SK-N-SH (cell line): ENCODE measurements around the gene ANAPC2. TPM values are rescaled to one million over a fixed set of nuclear protein-coding genes. Genes with fewer than 3 reads are reported as not detected.

ENCODE experiments used
- CTCF ChIA-PET: fragments of 300-600, 350-600 bp; formaldehyde crosslinking; extraction: SDS; loops from one replicate; lab custom pipeline; 2021; lab: Yijun Ruan, JAX
- POLR2A ChIA-PET: fragments of 350-600 bp; sonication (Branson Sonifier 250); formaldehyde crosslinking; extraction: SDS; loops from one replicate; lab custom pipeline; 2020; ENCODE audit warnings: antibody characterized with exemption, inconsistent platforms; lab: Yijun Ruan, JAX
- DNase-seq: peaks from one replicate; pipeline ENCODE4 v3.0.0; 2012
- H2AFZ ChIP-seq: fragments of 200-600 bp; sonication (generic); 2 replicates; pipeline ENCODE4 v1.8.1; 2016; ENCODE audit warnings: antibody characterized with exemption, mild to moderate bottlenecking, low read depth
- H3F3A ChIP-seq: fragments of 200-600 bp; sonication (generic); replicated peaks from 2 replicates; pipeline ENCODE3; 2016; ENCODE audit warnings: antibody characterized with exemption, mild to moderate bottlenecking; ENCODE audit not compliant: insufficient read depth
- H3K27ac ChIP-seq, 2 experiments: fragments of 200-500 bp in 1 of 2; fragments of 200-600 bp in 1 of 2; sonication (Bioruptor generic) in 1 of 2; sonication (generic), shearing (Covaris generic) in 1 of 2; 2 replicates each; pipeline versions ENCODE4 v1.5.1 to v1.6.1; 2014 to 2016; ENCODE audit warnings: low read depth in 2 of 2, inconsistent platforms in 1 of 2, low read length in 1 of 2, mild to moderate bottlenecking in 1 of 2, mixed read lengths in 1 of 2
- H3K27me3 ChIP-seq: fragments of 200-600 bp; sonication (generic), shearing (Covaris generic); 2 replicates; pipeline ENCODE4 v1.6.1; 2016; ENCODE audit warnings: mixed run types; ENCODE audit not compliant: insufficient read depth
- H3K36me3 ChIP-seq, 2 experiments: fragments of 200-500 bp in 1 of 2; fragments of 200-600 bp in 1 of 2; sonication (Bioruptor generic) in 1 of 2; sonication (generic) in 1 of 2; replicated peaks in 1 of 2; 2 replicates each; pipeline versions ENCODE3 to v1.5.1; 2014 to 2016; ENCODE audit warnings: low read length in 1 of 2, mild to moderate bottlenecking in 1 of 2; ENCODE audit not compliant: insufficient read depth in 2 of 2, control insufficient read depth in 1 of 2
- H3K4me1 ChIP-seq, 2 experiments: fragments of 200-500 bp in 1 of 2; fragments of 200-600 bp in 1 of 2; sonication (Bioruptor generic) in 1 of 2; sonication (generic), shearing (Covaris generic) in 1 of 2; 2 replicates each; pipeline versions ENCODE4 v1.5.1 to v1.6.1; 2014 to 2016; ENCODE audit warnings: low read depth in 1 of 2, low read length in 1 of 2, mixed run types in 1 of 2; ENCODE audit not compliant: insufficient read depth in 2 of 2, control insufficient read depth in 1 of 2
- H3K4me2 ChIP-seq: fragments of 200-600 bp; sonication (generic), shearing (Covaris generic); 2 replicates; pipeline ENCODE4 v1.6.1; 2017; ENCODE audit warnings: mixed run types
- H3K4me3 ChIP-seq, 2 experiments: fragments of 200-500 bp in 1 of 2; fragments of 200-600 bp in 1 of 2; sonication (Bioruptor generic) in 1 of 2; sonication (generic), shearing (Covaris generic) in 1 of 2; 2 replicates each; pipeline versions ENCODE4 v1.5.1 to v1.8.1; 2014 to 2016; ENCODE audit warnings: low read depth in 2 of 2, inconsistent platforms in 1 of 2, low read length in 1 of 2, mild to moderate bottlenecking in 1 of 2, mixed read lengths in 1 of 2, moderate library complexity in 1 of 2
- H3K79me2 ChIP-seq: fragments of 200-600 bp; sonication (generic); 2 replicates; pipeline ENCODE4 v1.8.1; 2017; ENCODE audit warnings: mild to moderate bottlenecking; ENCODE audit not compliant: insufficient read depth
- H3K9ac ChIP-seq: fragments of 200-600 bp; sonication (generic); 2 replicates; pipeline ENCODE4 v1.6.1; 2017; ENCODE audit warnings: mixed run types
- H3K9me2 ChIP-seq: fragments of 200-600 bp; sonication (generic); 2 replicates; pipeline ENCODE4 v1.6.1; 2017; ENCODE audit warnings: mixed run types
- H3K9me3 ChIP-seq: fragments of 200-600 bp; sonication (generic); 2 replicates; pipeline ENCODE4 v1.6.1; 2017; ENCODE audit warnings: mixed run types, mild to moderate bottlenecking, moderate library complexity
- H4K20me1 ChIP-seq: fragments of 200-600 bp; sonication (generic); 2 replicates; pipeline ENCODE4 v1.6.1; 2017; ENCODE audit warnings: mild to moderate bottlenecking, mixed run types; ENCODE audit not compliant: insufficient read depth
- EP300 ChIP-seq, 2 experiments: IDR thresholded peaks; 2 replicates each; pipeline versions ENCODE4 v1.4.0 to v1.6.1; 2012; ENCODE audit warnings: borderline replicate concordance in 1 of 2, low read depth in 1 of 2, low read length in 1 of 2
- FOSL2 ChIP-seq: IDR thresholded peaks from 2 replicates; pipeline ENCODE4 v1.4.0; 2012; ENCODE audit warnings: low read depth, mild to moderate bottlenecking, moderate library complexity, borderline replicate concordance
- GABPA ChIP-seq: IDR thresholded peaks from 2 replicates; pipeline ENCODE4 v1.4.0; 2012; ENCODE audit warnings: low read depth, mild to moderate bottlenecking
- IRF3 ChIP-seq: fragments of 150-350 bp; IDR thresholded peaks from 2 replicates; pipeline ENCODE4 v1.6.1; 2016; ENCODE audit warnings: mild to moderate bottlenecking, low read depth, low read length
- JUND ChIP-seq: IDR thresholded peaks from 2 replicates; pipeline ENCODE4 v1.4.0; 2012
- MAX ChIP-seq: IDR thresholded peaks from 2 replicates; pipeline ENCODE4 v1.4.0; 2012; ENCODE audit warnings: low read depth
- NFIC ChIP-seq: IDR thresholded peaks from 2 replicates; pipeline ENCODE4 v1.4.0; 2012; ENCODE audit warnings: borderline replicate concordance
- POLR2AphosphoS5 ChIP-seq: IDR thresholded peaks from 2 replicates; pipeline ENCODE4 v1.6.1; 2012; ENCODE audit warnings: low read depth, low read length
- RXRA ChIP-seq: IDR thresholded peaks from 2 replicates; pipeline ENCODE4 v1.4.0; 2012; ENCODE audit warnings: low read depth, mild to moderate bottlenecking, borderline replicate concordance
- SIN3A ChIP-seq: IDR thresholded peaks from 2 replicates; pipeline ENCODE4 v1.6.1; 2012; ENCODE audit warnings: low read depth, mild to moderate bottlenecking, low read length, moderate library complexity, borderline replicate concordance
- SMC3 ChIP-seq: IDR thresholded peaks from 2 replicates; pipeline ENCODE4 v1.6.1; 2012; ENCODE audit warnings: low read depth, low read length, improper control_type of control experiment
- TAF1 ChIP-seq: IDR thresholded peaks from 2 replicates; pipeline ENCODE4 v1.6.1; 2012; ENCODE audit warnings: low read depth, mild to moderate bottlenecking, low read length, moderate library complexity, borderline replicate concordance
- USF1 ChIP-seq: IDR thresholded peaks from 2 replicates; pipeline ENCODE4 v1.4.0; 2012; ENCODE audit warnings: low read depth, borderline replicate concordance
- WGBS: methylation state at CpG from one replicate; pipeline ENCODE4 v1.1.6; 2017; ENCODE audit warnings: low lambda C conversion rate; 5-methylcytosine and 5-hydroxymethylcytosine counted together
- polyA plus RNA-seq, 3 experiments: library from polyadenylated mRNA; depleted of rRNA; stranded (reverse); fragments of >200 nt; gene quantifications; 2 replicates each; pipeline ENCODE4 v1.2.3, GENCODE V29; 2012

ANAPC2 gene
- polyA plus RNA-seq, 1 of the 3 experiments (the other 2 are of a cell fraction): 35.1 TPM

GRCh38 chr9:137232101-137232500 lies 43.7 kb upstream of the ANAPC2 start:
- no peak overlapping the region for H3K27ac ChIP-seq
- WGBS: 64% methylated on average over 7 of the region's 10 CpGs
- H3K9ac ChIP-seq: no peak overlapping the region
- no peak overlapping the region for H3K4me3 ChIP-seq
- H3F3A ChIP-seq: peaks cover 7% of the 10 kb centered on the region
- TF ChIP-seq EP300 (IDR thresholded peaks at IDR 0.05; ENCODE audit: borderline replicate concordance in 1 of 2, low read depth in 1 of 2, low read length in 1 of 2) (no peak), SIN3A (no peak), POLR2AphosphoS5 (no peak), FOSL2 (no peak), NFIC (no peak), USF1 (no peak), SMC3 (no peak), RXRA (no peak), IRF3 (no peak), MAX (no peak), TAF1 (no peak), GABPA (no peak), JUND (no peak)
- H3K79me2 ChIP-seq: no peaks in the 10 kb centered on the region
- CTCF ChIA-PET: no interaction called here
- POLR2A ChIA-PET: no interaction called here
- no peaks in the 10 kb centered on the region for H3K9me2 ChIP-seq
- H3K27me3 ChIP-seq: no peaks in the 10 kb centered on the region
- H3K9me3 ChIP-seq: no peaks in the 10 kb centered on the region
- peaks cover 0 to 33% of the 10 kb centered on the region in 2 experiments; a peak in 1 of 4 replicates for H3K4me1 ChIP-seq
- H3K36me3 ChIP-seq: no peaks in the 10 kb centered on the region
- no peak overlapping the region for H2AFZ ChIP-seq
- DNase-seq: no peak
- H3K4me2 ChIP-seq: no peak overlapping the region
- H4K20me1 ChIP-seq: no peaks in the 10 kb centered on the region

GRCh38 chr9:137231372-137232039 lies 43.1 kb upstream of the ANAPC2 start:
- Histone ChIP-seq H3K27ac (no peak overlapping the region), H3K79me2 (no peaks in the 10 kb centered on the region), H2AFZ (no peak overlapping the region), H3K4me2 (no peak overlapping the region), H3K36me3 (no peaks in the 10 kb centered on the region), H3K4me3 (no peak overlapping the region), H3K9ac (no peak overlapping the region), H3K27me3 (no peaks in the 10 kb centered on the region), H3K9me3 (no peaks in the 10 kb centered on the region)
- WGBS: 93% methylated on average over 19 of the region's 23 CpGs
- no peak for DNase-seq
- TF ChIP-seq USF1 (no peak), TAF1 (no peak)
- TF ChIP-seq, all 33 proteins: peak for 0
- peaks cover 11% of the 10 kb centered on the region for H3F3A ChIP-seq
- ChIA-PET CTCF (no interaction called here), POLR2A (no interaction called here)
- H3K4me1 ChIP-seq: peaks cover 0 to 34% of the 10 kb centered on the region in 2 experiments; a peak in 1 of 4 replicates
- H4K20me1 ChIP-seq: no peaks in the 10 kb centered on the region
- no peaks in the 10 kb centered on the region for H3K9me2 ChIP-seq
